Measurements from ENCODE around the gene ERBB2. TPM values are rescaled to one million over a fixed set of nuclear protein-coding genes. Genes with fewer than 3 reads are reported as not detected.

The ERBB2 gene
- total and polyA plus RNA-seq, 2 of the 13 experiments (the other 11 are each of a cell fraction or from before 2014, with no cell fraction given) = 57.7 to 64.1 TPM

GRCh38 chr17:39740357-39741111, 40.7 kb downstream of the ERBB2 start (continued):
- TF ChIP-seq PCBP1 (IDR thresholded peaks at IDR 0.05; ENCODE audit: borderline replicate concordance, low read depth, low read length) (peak; percentile 62; the same call in 1 of the 2 replicates), SP5 (CRISPR knock-in tag; IDR thresholded peaks at IDR 0.05; ENCODE audit: borderline replicate concordance, low read depth) (peak; percentile 94), GATAD1 (CRISPR knock-in tag; IDR thresholded peaks at IDR 0.05) (peak; percentile 54; the same call in 1 of the 2 replicates), SNAPC2 (CRISPR knock-in tag; IDR thresholded peaks at IDR 0.05) (0 out of 2 replicates have a peak, but pooled peaks have one; percentile 38), THYN1 (CRISPR knock-in tag; IDR thresholded peaks at IDR 0.05; ENCODE audit: borderline replicate concordance, low read depth) (no peak), RXRA (CRISPR knock-in tag; IDR thresholded peaks at IDR 0.05) (peak; percentile 74; the same call in 1 of the 2 replicates), RBAK (CRISPR knock-in tag; IDR thresholded peaks at IDR 0.05) (0 out of 2 replicates have a peak, but pooled peaks have one; percentile 52), ZMAT3 (CRISPR knock-in tag; conservative IDR thresholded peaks at IDR 0.05) (peak; percentile 28; the same call in 1 of the 2 replicates), STAG1 (CRISPR knock-in tag; IDR thresholded peaks at IDR 0.05) (peak; percentile 5; the same call in 1 of the 2 replicates), ZNF337 (CRISPR knock-in tag; IDR thresholded peaks at IDR 0.05; ENCODE audit: borderline replicate concordance, low read depth) (no peak), ZNF160 (CRISPR knock-in tag; IDR thresholded peaks at IDR 0.05) (peak; percentile 43), ZNF704 (CRISPR knock-in tag; IDR thresholded peaks at IDR 0.05; ENCODE audit: borderline replicate concordance) (0 out of 2 replicates have a peak, but pooled peaks have one; percentile 22), ZGPAT (CRISPR knock-in tag; IDR thresholded peaks at IDR 0.05) (peak; percentile 53; the same call in 1 of the 2 replicates), KAT7 (CRISPR knock-in tag; IDR thresholded peaks at IDR 0.05; ENCODE audit: borderline replicate concordance) (peak; percentile 28; the same call in 1 of the 2 replicates), ZBTB34 (CRISPR knock-in tag; IDR thresholded peaks at IDR 0.05) (no peak), MZF1 (CRISPR knock-in tag; IDR thresholded peaks at IDR 0.05; ENCODE audit: borderline replicate concordance) (peak; percentile 98), SP1 (IDR thresholded peaks at IDR 0.05) (no peak), SP1 (CRISPR knock-in tag; IDR thresholded peaks at IDR 0.05) (0 out of 2 replicates have a peak, but pooled peaks have one; percentile 9), TARDBP (CRISPR knock-in tag; IDR thresholded peaks at IDR 0.05) (peak; percentile 85), IRF1 (CRISPR knock-in tag; IDR thresholded peaks at IDR 0.05; ENCODE audit: low read depth) (0 out of 2 replicates have a peak, but pooled peaks have one; percentile 38), MAZ (IDR thresholded peaks at IDR 0.05; ENCODE audit: borderline replicate concordance, low read depth, low read length) (peak; percentile 74; the same call in 1 of the 2 replicates), MAZ (CRISPR knock-in tag; IDR thresholded peaks at IDR 0.05; ENCODE audit: low read depth) (peak; percentile 49; the same call in 1 of the 2 replicates), ZKSCAN8 (CRISPR knock-in tag; IDR thresholded peaks at IDR 0.05; ENCODE audit: borderline replicate concordance) (0 out of 2 replicates have a peak, but pooled peaks have one; percentile 43), STAT5B (CRISPR knock-in tag; IDR thresholded peaks at IDR 0.05) (no peak), SPEN (CRISPR knock-in tag; IDR thresholded peaks at IDR 0.05; ENCODE audit: low read depth) (peak; percentile 78), AGO2 (optimal IDR thresholded peaks at IDR 0.05; ENCODE audit: low read depth, low read length) (peak; percentile 59)
